Measurements from ENCODE around the gene YY1.

YY1 gene

DNA sequence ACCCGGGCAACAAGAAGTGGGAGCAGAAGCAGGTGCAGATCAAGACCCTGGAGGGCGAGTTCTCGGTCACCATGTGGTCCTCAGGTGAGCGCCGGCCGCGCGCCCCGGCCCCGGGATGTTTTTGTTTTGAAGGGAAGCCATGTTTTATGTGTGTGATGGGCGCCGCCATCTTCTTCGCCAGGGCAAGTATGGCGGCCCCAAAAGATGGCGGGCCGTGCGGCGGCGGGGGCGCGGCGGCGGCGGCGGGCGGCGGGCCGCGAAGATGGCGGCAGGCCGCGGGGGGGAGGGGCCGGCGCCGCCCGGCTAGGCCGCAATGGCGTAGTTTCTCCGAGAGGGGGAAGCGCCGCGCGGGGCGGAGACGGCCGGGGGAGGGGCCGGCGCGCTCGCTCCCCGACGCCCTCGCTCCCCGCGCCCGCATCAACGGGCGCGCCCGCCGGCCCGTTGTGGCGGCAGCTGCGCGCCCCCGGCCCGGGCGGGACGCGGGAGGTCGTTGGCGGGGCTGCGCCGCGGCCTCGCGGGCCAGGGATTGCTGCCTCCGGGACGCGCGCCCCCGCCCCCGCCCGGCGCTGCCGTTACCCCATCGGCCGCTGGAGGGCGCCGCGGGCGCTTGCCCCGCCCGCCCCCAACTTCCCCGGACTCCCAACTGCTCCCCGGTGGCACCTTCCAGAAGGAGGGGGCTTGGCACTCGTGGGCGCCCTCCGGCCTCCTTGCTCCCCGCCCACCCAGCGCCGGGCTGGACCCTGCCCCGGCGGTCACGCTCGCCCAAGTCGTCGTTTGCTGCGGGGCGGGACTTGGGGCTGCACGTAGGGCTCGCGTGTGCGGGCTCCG is 1.1 kb downstream of the YY1 start:
- no peaks in the 10 kb centered on the region for H3K9me3 ChIP-seq (ENCODE audit: control insufficient read depth, low read length)
- peak overlapping the region; percentile 79 for H3K27ac ChIP-seq (ENCODE audit: low read length, poor library complexity, severe bottlenecking)
- peak overlapping the region; percentile 97 for H3K9ac ChIP-seq (ENCODE audit: low read length)
- peak; percentile 97 for DNase-seq
- no peak overlapping the region for H3K14ac ChIP-seq (ENCODE audit: low read length in 2 of 2)
- no peak overlapping the region for H2AK5ac ChIP-seq (ENCODE audit: low read length, severe bottlenecking)
- H3K23ac ChIP-seq (ENCODE audit: low read length in 2 of 2) = peak overlapping the region in 1 of 2 experiments; percentile 100
- H2BK120ac ChIP-seq (ENCODE audit: low read depth, low read length) = peak overlapping the region; percentile 97
- peak overlapping the region; percentile 73 for H2BK5ac ChIP-seq (ENCODE audit: low read depth, low read length, poor library complexity, severe bottlenecking)
- peak overlapping the region; percentile 95 to 100 for H3K4ac ChIP-seq (ENCODE audit: low read depth in 1 of 2, low read length in 2 of 2)
- no peaks in the 10 kb centered on the region for H3K27me3 ChIP-seq (ENCODE audit: control insufficient read depth in 1 of 2, insufficient read depth in 1 of 2, low read length in 2 of 2)
- peak overlapping the region; percentile 96 to 99 for H3K18ac ChIP-seq (ENCODE audit: low read depth in 1 of 2, low read length in 2 of 2)
- peak overlapping the region; percentile 70 for H4K8ac ChIP-seq (ENCODE audit: low read length)
- under 1% methylated on average over 53 of the region's 115 CpGs for WGBS
- H2AFZ ChIP-seq (ENCODE audit: low read depth, low read length) = no peak overlapping the region
- peaks cover 0 to 8% of the 10 kb centered on the region in 2 experiments for H3K36me3 ChIP-seq (ENCODE audit: control insufficient read depth in 1 of 2, insufficient read depth in 2 of 2, low read depth in 1 of 2, low read length in 2 of 2)
- no peak overlapping the region for H2BK12ac ChIP-seq (ENCODE audit: low read length in 2 of 2)
- no peaks in the 10 kb centered on the region for H3K79me1 ChIP-seq (replicated peaks; ENCODE audit: low read length, poor library complexity, severe bottlenecking)
- H4K91ac ChIP-seq (ENCODE audit: low read length) = peak overlapping the region; percentile 99
- H3K4me2 ChIP-seq (ENCODE audit: low read length, poor library complexity, severe bottlenecking) = peak overlapping the region; percentile 20
- peaks cover 10% of the 10 kb centered on the region for H3K4me1 ChIP-seq (ENCODE audit: control insufficient read depth, insufficient read depth, low read depth, low read length)
- H2BK15ac ChIP-seq (ENCODE audit: low read depth, poor library complexity, severe bottlenecking) = peak overlapping the region; percentile 82
- peak overlapping the region; percentile 91 to 100 for H3K4me3 ChIP-seq (ENCODE audit: insufficient read depth in 1 of 2, low read depth in 1 of 2, low read length in 2 of 2)

DNA sequence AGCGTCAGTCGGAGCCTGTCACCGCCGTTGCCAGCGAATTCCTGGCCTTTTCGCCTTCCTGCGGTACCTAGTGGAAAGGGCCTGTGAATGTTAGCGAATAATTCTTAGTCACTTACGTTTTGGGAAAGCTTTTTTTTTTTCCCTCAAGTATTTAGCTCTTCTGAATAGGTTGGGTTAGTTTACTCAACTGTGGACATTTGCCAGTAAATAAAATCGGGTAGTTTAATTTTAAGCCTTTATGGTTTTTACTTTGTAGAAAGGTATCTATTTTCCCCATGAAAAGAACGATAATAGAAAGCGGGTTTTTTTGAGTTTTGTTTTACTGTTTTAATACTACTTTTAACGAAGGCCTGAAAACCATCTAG is 1.7 kb downstream of the YY1 start:
- peak overlapping the region; percentile 97 for H3K9ac ChIP-seq (ENCODE audit: low read length)
- DNase-seq = no peak
- WGBS = 0% methylated on average over 7 of the region's 13 CpGs
- no peak overlapping the region for H4K8ac ChIP-seq (ENCODE audit: low read length)
- no peak overlapping the region for H2AK5ac ChIP-seq (ENCODE audit: low read length, severe bottlenecking)
- no peak overlapping the region for H2AFZ ChIP-seq (ENCODE audit: low read depth, low read length)
- peak overlapping the region in 1 of 2 experiments; percentile 5 for H3K18ac ChIP-seq (ENCODE audit: low read depth in 1 of 2, low read length in 2 of 2)
- peaks cover 12% of the 10 kb centered on the region for H3K4me1 ChIP-seq (ENCODE audit: control insufficient read depth, insufficient read depth, low read depth, low read length)
- H3K4me3 ChIP-seq (ENCODE audit: insufficient read depth in 1 of 2, low read depth in 1 of 2, low read length in 2 of 2) = peak overlapping the region; percentile 88 to 100
- peaks cover 0 to 8% of the 10 kb centered on the region in 2 experiments for H3K36me3 ChIP-seq (ENCODE audit: control insufficient read depth in 1 of 2, insufficient read depth in 2 of 2, low read depth in 1 of 2, low read length in 2 of 2)
- H2BK5ac ChIP-seq (ENCODE audit: low read depth, low read length, poor library complexity, severe bottlenecking) = peak overlapping the region; percentile 73
- H3K23ac ChIP-seq (ENCODE audit: low read length in 2 of 2) = no peak overlapping the region
- no peak overlapping the region for H2BK15ac ChIP-seq (ENCODE audit: low read depth, poor library complexity, severe bottlenecking)
- H3K79me1 ChIP-seq (replicated peaks; ENCODE audit: low read length, poor library complexity, severe bottlenecking) = no peaks in the 10 kb centered on the region
- H3K14ac ChIP-seq (ENCODE audit: low read length in 2 of 2) = no peak overlapping the region
- H2BK120ac ChIP-seq (ENCODE audit: low read depth, low read length) = no peak overlapping the region
- no peak overlapping the region for H3K4ac ChIP-seq (ENCODE audit: low read depth in 1 of 2, low read length in 2 of 2)
- peak overlapping the region; percentile 24 for H3K4me2 ChIP-seq (ENCODE audit: low read length, poor library complexity, severe bottlenecking)
- no peaks in the 10 kb centered on the region for H3K27me3 ChIP-seq (ENCODE audit: control insufficient read depth in 1 of 2, insufficient read depth in 1 of 2, low read length in 2 of 2)
- H2BK12ac ChIP-seq (ENCODE audit: low read length in 2 of 2) = no peak overlapping the region
- no peaks in the 10 kb centered on the region for H3K9me3 ChIP-seq (ENCODE audit: control insufficient read depth, low read length)
- H3K27ac ChIP-seq (ENCODE audit: low read length, poor library complexity, severe bottlenecking) = peak overlapping the region; percentile 79
- no peak overlapping the region for H4K91ac ChIP-seq (ENCODE audit: low read length)

- H3K9ac ChIP-seq (ENCODE audit: low read length) = peak overlapping the region; percentile 97
- no peaks in the 10 kb centered on the region for H3K9me3 ChIP-seq (ENCODE audit: control insufficient read depth, low read length)
- H2BK5ac ChIP-seq (ENCODE audit: low read depth, low read length, poor library complexity, severe bottlenecking) = no peak overlapping the region
- H3K4me2 ChIP-seq (ENCODE audit: low read length, poor library complexity, severe bottlenecking) = peak overlapping the region; percentile 24
- no peak overlapping the region for H4K91ac ChIP-seq (ENCODE audit: low read length)
- H2BK120ac ChIP-seq (ENCODE audit: low read depth, low read length) = no peak overlapping the region
- no peak overlapping the region for H2AFZ ChIP-seq (ENCODE audit: low read depth, low read length)
- no peak overlapping the region for H3K18ac ChIP-seq (ENCODE audit: low read depth in 1 of 2, low read length in 2 of 2)
- 70% methylated on average over 2 of the region's 3 CpGs for WGBS
- no peak overlapping the region for H2BK15ac ChIP-seq (ENCODE audit: low read depth, poor library complexity, severe bottlenecking)
- H3K36me3 ChIP-seq (ENCODE audit: control insufficient read depth in 1 of 2, insufficient read depth in 2 of 2, low read depth in 1 of 2, low read length in 2 of 2) = peaks cover 0 to 10% of the 10 kb centered on the region in 2 experiments
- no peaks in the 10 kb centered on the region for H3K79me1 ChIP-seq (replicated peaks; ENCODE audit: low read length, poor library complexity, severe bottlenecking)
- H2AK5ac ChIP-seq (ENCODE audit: low read length, severe bottlenecking) = no peak overlapping the region
- H2BK12ac ChIP-seq (ENCODE audit: low read length in 2 of 2) = no peak overlapping the region
- no peak overlapping the region for H4K8ac ChIP-seq (ENCODE audit: low read length)
- H3K4me1 ChIP-seq (ENCODE audit: control insufficient read depth, insufficient read depth, low read depth, low read length) = peaks cover 15% of the 10 kb centered on the region
- H3K27ac ChIP-seq (ENCODE audit: low read length, poor library complexity, severe bottlenecking) = no peak overlapping the region
- H3K4me3 ChIP-seq (ENCODE audit: insufficient read depth in 1 of 2, low read depth in 1 of 2, low read length in 2 of 2) = peak overlapping the region in 1 of 2 experiments; percentile 88
- H3K23ac ChIP-seq (ENCODE audit: low read length in 2 of 2) = no peak overlapping the region
- peak; percentile 44 for DNase-seq
- no peak overlapping the region for H3K14ac ChIP-seq (ENCODE audit: low read length in 2 of 2)
- H3K4ac ChIP-seq (ENCODE audit: low read depth in 1 of 2, low read length in 2 of 2) = no peak overlapping the region
- H3K27me3 ChIP-seq (ENCODE audit: control insufficient read depth in 1 of 2, insufficient read depth in 1 of 2, low read length in 2 of 2) = no peaks in the 10 kb centered on the region
These were observed 2.3 kb downstream of the YY1 start for GRCh38 chr14:100241279-100241678.

DNA sequence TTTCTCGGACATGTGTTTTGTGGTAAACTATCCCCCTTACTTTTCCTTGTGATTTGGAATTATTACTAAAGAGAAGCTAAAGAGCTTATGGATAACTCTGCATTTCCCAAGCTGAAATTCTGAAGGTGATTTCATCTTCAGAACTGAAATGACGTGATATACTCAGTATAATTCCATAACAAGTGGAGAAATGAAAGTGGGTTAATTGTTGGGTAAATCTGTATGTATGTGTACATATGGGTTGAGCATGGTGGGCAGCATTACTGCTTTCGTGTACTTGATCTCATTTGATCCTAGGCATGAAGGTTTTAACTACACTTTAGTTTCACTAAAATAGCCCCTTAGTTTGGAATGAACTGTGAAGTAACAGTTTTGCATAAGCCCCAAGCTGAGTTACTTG is 4.1 kb downstream of the YY1 start:
- no peak overlapping the region for H2BK5ac ChIP-seq (ENCODE audit: low read depth, low read length, poor library complexity, severe bottlenecking)
- H3K79me1 ChIP-seq (replicated peaks; ENCODE audit: low read length, poor library complexity, severe bottlenecking) = no peaks in the 10 kb centered on the region
- H3K4me1 ChIP-seq (ENCODE audit: control insufficient read depth, insufficient read depth, low read depth, low read length) = peaks cover 16% of the 10 kb centered on the region
- no peak overlapping the region for H3K4ac ChIP-seq (ENCODE audit: low read depth in 1 of 2, low read length in 2 of 2)
- H2AFZ ChIP-seq (ENCODE audit: low read depth, low read length) = no peak overlapping the region
- no peak overlapping the region for H2BK12ac ChIP-seq (ENCODE audit: low read length in 2 of 2)
- no peak overlapping the region for H3K27ac ChIP-seq (ENCODE audit: low read length, poor library complexity, severe bottlenecking)
- H2BK120ac ChIP-seq (ENCODE audit: low read depth, low read length) = no peak overlapping the region
- H3K4me3 ChIP-seq (ENCODE audit: insufficient read depth in 1 of 2, low read depth in 1 of 2, low read length in 2 of 2) = no peak overlapping the region
- DNase-seq = no peak
- no peak overlapping the region for H3K14ac ChIP-seq (ENCODE audit: low read length in 2 of 2)
- H2AK5ac ChIP-seq (ENCODE audit: low read length, severe bottlenecking) = no peak overlapping the region
- H2BK15ac ChIP-seq (ENCODE audit: low read depth, poor library complexity, severe bottlenecking) = no peak overlapping the region
- H3K4me2 ChIP-seq (ENCODE audit: low read length, poor library complexity, severe bottlenecking) = no peak overlapping the region
- no peak overlapping the region for H3K9ac ChIP-seq (ENCODE audit: low read length)
- H3K18ac ChIP-seq (ENCODE audit: low read depth in 1 of 2, low read length in 2 of 2) = no peak overlapping the region
- no peak overlapping the region for H4K8ac ChIP-seq (ENCODE audit: low read length)
- H3K27me3 ChIP-seq (ENCODE audit: control insufficient read depth in 1 of 2, insufficient read depth in 1 of 2, low read length in 2 of 2) = no peaks in the 10 kb centered on the region
- H3K36me3 ChIP-seq (ENCODE audit: control insufficient read depth in 1 of 2, insufficient read depth in 2 of 2, low read depth in 1 of 2, low read length in 2 of 2) = peaks cover 0 to 11% of the 10 kb centered on the region in 2 experiments
- no peak overlapping the region for H3K23ac ChIP-seq (ENCODE audit: low read length in 2 of 2)
- 100% methylated on average over 1 of the region's 3 CpGs for WGBS
- no peaks in the 10 kb centered on the region for H3K9me3 ChIP-seq (ENCODE audit: control insufficient read depth, low read length)
- H4K91ac ChIP-seq (ENCODE audit: low read length) = no peak overlapping the region

Measured in mesenchymal stem cell (in vitro differentiated cells and primary cell).